Measurements from ENCODE around the gene POLL.

The POLL gene

DNA sequence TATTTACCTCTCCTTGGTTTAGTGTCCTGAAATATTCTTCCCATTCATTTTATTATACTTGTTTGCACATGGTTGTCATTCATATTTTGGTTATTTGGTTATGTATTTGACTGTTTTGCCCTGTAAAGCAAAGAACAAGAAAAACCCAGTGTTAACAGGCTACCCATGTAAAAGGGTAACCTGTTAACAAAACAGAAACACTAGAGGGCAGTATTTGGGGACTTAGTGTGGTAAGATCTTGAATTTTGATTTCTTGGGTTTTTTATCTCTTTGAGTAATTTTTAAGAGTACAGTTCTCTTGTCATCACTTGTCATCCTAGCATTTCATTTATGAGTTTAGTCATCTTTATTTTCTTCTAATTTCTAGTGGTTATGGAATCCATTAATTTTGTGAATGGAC is 51.3 kb downstream of the POLL start:
- peak; percentile 37 for TF ChIP-seq CTCF (IDR thresholded peaks at IDR 0.05; ENCODE audit: control extremely low read depth, extremely low read depth, low read depth, missing control alignments)
- CTCF ChIA-PET: interaction anchor here (0.7 to 2.5 kb wide), 5 partner anchors 8 to 139 kb away, joined by 3 to 10 read pairs (median 3); no protein-coding TSS in a partner anchor
- POLR2A ChIA-PET: no interaction called here
- DNase-seq (ENCODE audit: extremely low spot score): peak; percentile 45

DNA sequence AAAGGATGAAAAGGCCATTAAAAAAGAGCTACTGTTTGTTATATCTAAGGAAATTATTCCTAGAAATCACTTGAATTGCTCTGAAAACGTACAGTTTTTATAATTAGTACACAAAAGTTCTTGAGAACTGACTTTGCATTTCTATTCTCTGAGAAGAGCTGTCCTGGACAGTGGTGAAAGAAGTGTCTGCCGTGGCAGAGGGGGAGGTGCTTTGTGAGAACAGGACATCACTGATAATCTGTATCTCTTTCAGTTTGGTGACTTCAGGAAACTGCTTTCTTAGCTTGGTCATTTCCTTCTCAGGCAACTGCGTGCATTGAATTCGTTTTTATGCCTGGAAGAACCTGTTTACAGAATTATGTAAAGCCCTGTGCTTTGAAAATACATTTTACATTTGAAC is 52.1 kb downstream of the POLL start:
- no peak for TF ChIP-seq CTCF (IDR thresholded peaks at IDR 0.05; ENCODE audit: control extremely low read depth, extremely low read depth, low read depth, missing control alignments)
- ChIA-PET CTCF (interaction anchor here (0.7 to 2.5 kb wide), 4 partner anchors 9 to 34 kb away, joined by 3 to 10 read pairs (median 4); no protein-coding TSS in a partner anchor), POLR2A (interaction anchor here (0.5 kb wide), 1 partner anchor 17 kb away, joined by 5 read pairs; no protein-coding TSS in a partner anchor)
- DNase-seq (ENCODE audit: extremely low spot score): peak; percentile 27

DNA sequence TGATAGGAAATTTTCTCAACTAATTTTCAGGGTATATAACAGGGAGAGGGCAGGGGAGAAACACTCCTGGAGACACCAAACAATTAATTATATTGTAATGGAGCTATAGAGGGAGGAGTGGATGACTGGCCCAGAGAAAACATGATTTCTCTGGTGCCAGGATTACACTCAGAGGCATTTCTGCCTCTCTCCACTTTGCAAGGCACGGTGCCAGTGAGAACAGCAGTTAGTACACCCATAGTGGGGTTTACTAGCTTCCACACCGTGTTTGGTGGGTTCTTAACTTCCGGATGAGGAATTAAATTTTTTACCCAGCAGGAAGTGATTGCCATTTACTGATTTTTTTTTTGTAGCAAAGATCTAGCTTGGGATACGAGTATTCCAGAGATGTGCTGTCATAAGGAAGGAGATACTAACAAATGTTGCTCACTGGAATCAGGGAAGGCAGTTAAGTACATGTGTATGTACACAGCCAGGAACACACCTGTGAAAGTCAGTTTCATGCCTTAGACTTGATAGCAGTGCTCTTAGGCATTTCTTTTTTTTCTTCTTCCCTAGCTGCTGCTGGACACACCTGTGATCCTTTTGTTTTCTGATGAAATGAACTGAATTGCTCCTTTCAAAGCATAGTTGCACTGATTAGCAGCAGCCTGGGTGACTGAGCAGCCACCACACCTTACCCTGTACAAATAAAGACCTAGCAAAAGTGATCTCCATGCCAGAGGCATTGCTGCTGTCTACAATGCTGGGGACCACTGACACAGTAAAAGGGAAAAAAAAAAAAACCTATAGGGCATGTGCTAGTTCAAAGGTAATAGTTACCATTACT is 58.1 kb downstream of the POLL start:
- CTCF ChIA-PET: interaction anchor here (1.2 to 1.5 kb wide), 2 partner anchors 41 to 86 kb away, joined by 4 to 6 read pairs; no protein-coding TSS in a partner anchor
- POLR2A ChIA-PET: no interaction called here
- no peak for TF ChIP-seq CTCF (IDR thresholded peaks at IDR 0.05; ENCODE audit: control extremely low read depth, extremely low read depth, low read depth, missing control alignments)
- no peak for DNase-seq (ENCODE audit: extremely low spot score)

- TF ChIP-seq CTCF (IDR thresholded peaks at IDR 0.05; ENCODE audit: control extremely low read depth, extremely low read depth, low read depth, missing control alignments): no peak
- ChIA-PET CTCF (interaction anchor here (1.2 to 1.5 kb wide), 2 partner anchors 41 to 85 kb away, joined by 4 to 6 read pairs; no protein-coding TSS in a partner anchor), POLR2A (no interaction called here)
- DNase-seq (ENCODE audit: extremely low spot score): no peak
These were observed 58.9 kb downstream of the POLL start for GRCh38 chr10:101529207-101529606.

Measured in GM10248 (cell line).